ENCODE results near the gene CMTM2. TPM values are rescaled to one million over a fixed set of nuclear protein-coding genes. Genes with fewer than 3 reads are reported as not detected.

The CMTM2 gene
- total RNA-seq, 2 experiments from 2014 or later: 0.29 TPM; not detected in 1

DNA sequence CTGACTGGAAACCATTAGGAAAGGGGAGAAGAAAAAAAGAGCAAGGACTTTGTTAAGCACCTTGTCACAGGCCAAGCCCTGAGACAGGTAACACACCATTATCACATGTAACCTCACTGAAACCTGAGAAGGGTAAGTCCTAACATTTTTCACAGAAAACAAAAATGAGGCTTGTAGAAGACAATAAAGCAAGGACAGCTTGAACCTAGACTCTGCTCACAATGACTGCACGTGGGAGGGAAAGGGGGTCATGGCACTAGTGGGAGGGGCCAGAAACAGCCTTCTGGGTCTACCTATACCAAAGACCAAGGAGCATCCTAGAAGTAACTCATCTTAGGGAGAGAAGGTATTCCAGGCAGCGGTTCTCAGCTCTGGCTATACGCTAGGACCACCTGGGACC, 36.9 kb upstream of the CMTM2 start:
- DNase-seq: no peak
- no peaks in the 10 kb centered on the region for H3K9me3 Mint-ChIP-seq
- CTCF ChIA-PET: interaction anchor here (0.6 to 1.6 kb wide), 2 partner anchors 10 to 18 kb away, joined by 3 to 4 read pairs; partner anchors contain the start of gene CKLF
- POLR2A ChIA-PET: interaction anchor here (2.9 kb wide), 1 partner anchor 10 kb away, joined by 12 read pairs; the partner anchor contains the start of gene CKLF
- no peaks in the 10 kb centered on the region for H3K27me3 Mint-ChIP-seq
- H3K27ac Mint-ChIP-seq: no peak overlapping the region
- peaks cover 17% of the 10 kb centered on the region for H3K4me1 Mint-ChIP-seq (ENCODE audit: low read depth)
- TF ChIP-seq, protein P1, sequence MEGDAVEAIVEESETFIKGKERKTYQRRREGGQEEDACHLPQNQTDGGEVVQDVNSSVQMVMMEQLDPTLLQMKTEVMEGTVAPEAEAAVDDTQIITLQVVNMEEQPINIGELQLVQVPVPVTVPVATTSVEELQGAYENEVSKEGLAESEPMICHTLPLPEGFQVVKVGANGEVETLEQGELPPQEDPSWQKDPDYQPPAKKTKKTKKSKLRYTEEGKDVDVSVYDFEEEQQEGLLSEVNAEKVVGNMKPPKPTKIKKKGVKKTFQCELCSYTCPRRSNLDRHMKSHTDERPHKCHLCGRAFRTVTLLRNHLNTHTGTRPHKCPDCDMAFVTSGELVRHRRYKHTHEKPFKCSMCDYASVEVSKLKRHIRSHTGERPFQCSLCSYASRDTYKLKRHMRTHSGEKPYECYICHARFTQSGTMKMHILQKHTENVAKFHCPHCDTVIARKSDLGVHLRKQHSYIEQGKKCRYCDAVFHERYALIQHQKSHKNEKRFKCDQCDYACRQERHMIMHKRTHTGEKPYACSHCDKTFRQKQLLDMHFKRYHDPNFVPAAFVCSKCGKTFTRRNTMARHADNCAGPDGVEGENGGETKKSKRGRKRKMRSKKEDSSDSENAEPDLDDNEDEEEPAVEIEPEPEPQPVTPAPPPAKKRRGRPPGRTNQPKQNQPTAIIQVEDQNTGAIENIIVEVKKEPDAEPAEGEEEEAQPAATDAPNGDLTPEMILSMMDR (IDR thresholded peaks at IDR 0.05): no peak
- ATAC-seq: no peak
- H3K4me3 Mint-ChIP-seq: no peak overlapping the region
- intact Hi-C loops (cut with micrococcal nuclease): no loop called here
- no peaks in the 10 kb centered on the region for H3K36me3 Mint-ChIP-seq (ENCODE audit: low read depth)

DNA sequence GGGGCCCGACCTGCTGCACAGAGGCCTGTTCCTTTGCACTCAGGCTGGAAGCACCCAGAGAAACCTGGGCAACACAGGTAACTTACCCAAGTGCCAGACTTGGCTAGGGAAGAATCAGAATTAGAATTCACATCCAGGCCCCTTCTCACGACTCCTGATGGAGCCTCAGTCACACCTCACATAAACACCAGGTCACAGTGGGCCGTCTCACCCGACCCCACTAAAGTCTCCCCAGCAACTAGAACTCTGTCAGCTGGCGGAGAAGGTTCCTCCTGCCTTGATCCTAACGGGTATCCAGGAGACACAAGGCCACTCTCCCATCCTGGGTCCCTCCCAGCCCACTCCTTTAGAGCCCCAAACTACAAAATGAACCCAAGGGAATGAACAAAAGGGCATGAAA, 35.7 kb upstream of the CMTM2 start:
- H3K27me3 Mint-ChIP-seq: no peaks in the 10 kb centered on the region
- intact Hi-C loops (cut with micrococcal nuclease): no loop called here
- no peaks in the 10 kb centered on the region for H3K9me3 Mint-ChIP-seq
- POLR2A ChIA-PET: interaction anchor here (1.0 to 2.9 kb wide), 2 partner anchors 8 to 19 kb away, joined by 3 to 12 read pairs; partner anchors contain the start of gene CKLF
- TF ChIP-seq, protein P1 (IDR thresholded peaks at IDR 0.05): no peak
- peaks cover 23% of the 10 kb centered on the region for H3K4me1 Mint-ChIP-seq (ENCODE audit: low read depth)
- no peaks in the 10 kb centered on the region for H3K36me3 Mint-ChIP-seq (ENCODE audit: low read depth)
- H3K27ac Mint-ChIP-seq: no peak overlapping the region
- no peak overlapping the region for H3K4me3 Mint-ChIP-seq
- ATAC-seq (no peak), DNase-seq (no peak)
- CTCF ChIA-PET: interaction anchor here (1.4 to 1.6 kb wide), 2 partner anchors 19 to 21 kb away, joined by 4 read pairs; no protein-coding TSS in a partner anchor

DNA sequence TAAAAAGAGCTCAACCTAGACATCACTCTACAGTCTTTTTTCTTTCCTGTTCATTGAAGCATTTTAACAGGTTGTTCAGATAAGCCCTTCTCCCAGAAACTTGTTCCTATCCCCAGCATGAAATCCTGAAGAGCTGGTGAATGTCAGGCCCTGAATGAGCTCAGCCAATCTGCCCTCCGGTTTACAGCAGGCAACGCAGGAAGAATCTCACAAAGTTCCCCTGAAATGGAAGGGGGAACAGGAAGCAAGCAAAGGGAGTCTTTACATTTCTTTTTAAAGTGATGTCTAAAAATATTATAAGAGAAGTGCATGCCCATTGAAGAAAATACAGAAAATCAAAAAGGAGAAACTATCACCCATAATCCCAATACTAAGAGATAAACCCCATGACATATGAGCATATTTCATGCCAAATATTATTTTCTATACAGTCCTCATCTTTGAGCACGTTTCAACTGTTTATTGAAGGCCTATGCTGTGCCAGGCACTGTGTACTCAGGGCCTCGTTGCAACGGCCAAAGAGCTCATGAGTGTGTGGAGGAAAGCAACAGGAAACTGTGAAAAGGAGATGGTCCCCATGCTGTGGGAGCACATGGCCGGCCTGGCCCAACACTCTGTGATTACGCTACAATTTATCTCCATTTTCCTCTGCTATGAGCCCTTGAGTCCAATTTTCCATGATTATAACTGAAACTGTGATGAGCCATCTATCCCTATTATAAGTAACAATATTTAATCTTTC, 35.1 kb upstream of the CMTM2 start:
- Mint-ChIP-seq H3K36me3 (ENCODE audit: low read depth) (no peaks in the 10 kb centered on the region), H3K9me3 (no peaks in the 10 kb centered on the region), H3K4me3 (no peak overlapping the region), H3K4me1 (ENCODE audit: low read depth) (peaks cover 27% of the 10 kb centered on the region), H3K27me3 (no peaks in the 10 kb centered on the region), H3K27ac (no peak overlapping the region)
- no peak for ATAC-seq
- CTCF ChIA-PET: interaction anchor here (1.4 kb wide), 1 partner anchor 21 kb away, joined by 4 read pairs; no protein-coding TSS in a partner anchor
- DNase-seq: no peak
- intact Hi-C loops (cut with micrococcal nuclease): no loop called here
- POLR2A ChIA-PET: interaction anchor here (1.5 to 2.9 kb wide), 2 partner anchors 8 to 26 kb away, joined by 6 to 12 read pairs; partner anchors contain the start of gene CKLF
- TF ChIP-seq, protein P1 (IDR thresholded peaks at IDR 0.05): no peak

DNA sequence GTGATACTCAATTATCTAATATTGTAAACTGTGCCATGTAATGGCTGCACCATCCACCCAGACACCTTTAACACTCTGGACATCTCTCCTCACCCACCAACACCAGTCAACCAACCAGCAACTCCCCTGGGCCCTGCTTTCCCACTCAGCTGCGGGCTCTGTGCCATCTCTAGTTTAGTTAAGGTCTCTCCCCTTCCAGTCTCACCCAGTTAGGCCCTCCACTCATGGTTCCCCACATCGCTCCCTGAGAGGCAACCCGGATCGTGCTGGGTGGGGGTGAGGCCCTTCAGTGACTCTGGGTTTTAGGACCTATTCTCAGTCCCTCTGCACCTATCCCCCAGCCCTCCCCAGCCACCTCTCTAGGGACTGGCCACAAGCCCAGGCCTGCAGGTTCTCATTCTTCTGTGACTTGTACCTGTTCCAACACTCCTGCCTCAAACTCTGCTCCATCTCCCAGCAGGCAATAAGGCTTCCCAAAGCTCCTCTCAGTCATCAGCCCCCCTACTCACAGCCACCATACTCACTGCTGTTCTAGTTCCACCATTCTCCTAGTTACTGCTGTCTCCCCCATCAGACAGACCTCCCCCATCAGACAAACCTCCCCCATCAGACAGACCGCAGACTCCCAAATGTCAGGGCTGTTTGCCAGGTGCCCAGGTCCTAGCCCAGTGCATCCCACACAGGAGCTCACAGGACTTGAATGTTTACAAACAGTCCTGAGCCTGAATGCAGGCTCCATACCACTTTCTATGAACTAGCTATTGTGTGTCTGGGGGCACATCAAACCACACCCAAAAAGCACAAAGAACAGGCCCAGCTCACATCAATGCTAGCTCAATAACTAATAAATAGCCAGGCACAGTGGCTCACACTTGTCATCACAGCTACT, 31.9 kb upstream of the CMTM2 start:
- DNase-seq (no peak), ATAC-seq (no peak)
- Mint-ChIP-seq H3K4me1 (ENCODE audit: low read depth) (peaks cover 34% of the 10 kb centered on the region), H3K27me3 (no peaks in the 10 kb centered on the region), H3K4me3 (no peak overlapping the region), H3K36me3 (ENCODE audit: low read depth) (peaks cover under 1% of the 10 kb centered on the region), H3K9me3 (no peaks in the 10 kb centered on the region), H3K27ac (peak overlapping the region; percentile 0)
- CTCF ChIA-PET: interaction anchor here (1.0 to 2.6 kb wide), 8 partner anchors 10 to 326 kb away, joined by 3 to 9 read pairs (median 4); no protein-coding TSS in a partner anchor
- POLR2A ChIA-PET: interaction anchor here (1.0 to 7.3 kb wide), 5 partner anchors 9 to 52 kb away, joined by 3 to 78 read pairs (median 4); no protein-coding TSS in a partner anchor
- intact Hi-C loops (cut with micrococcal nuclease): no loop called here
- TF ChIP-seq, protein P1 (IDR thresholded peaks at IDR 0.05): no peak
